Cardiac septum (tissue), 1 donor: ENCODE data around the gene DEFB112. TPM values are rescaled to one million over a fixed set of nuclear protein-coding genes. Genes with fewer than 3 reads are reported as not detected.

Source experiments
- DNase-seq: peaks from one replicate; pipeline ENCODE4 v3.0.0-alpha.2; 2020; ENCODE audit warnings: low spot score
- intact Hi-C: fragments of 100-400 bp; cut with DNase I; formaldehyde crosslinking; loops from one replicate; pipeline ENCODE4 v1.14.0; 2022
- long read RNA-seq: library from polyadenylated mRNA; unstranded; transcript quantifications from one replicate; pipeline ENCODE4 v2.0.0, GENCODE V29; 2021
- total RNA-seq: library from RNA; stranded (reverse); fragmentation: NEBNext Ultra II Directional; extraction: Animal tissue kit (Norgen Biotek cat#: 25700); gene quantifications from one replicate; pipeline ENCODE4 v1.2.1, GENCODE V29; 2021
- donor health status: DM: no; HTN: no; CAD: no.

Gene DEFB112
- not detected for total RNA-seq
- long read RNA-seq: 0 reads

GRCh38 chr6:50049829-50050228, at the start of gene DEFB112:
Gene DEFB112 (minus strand): TSS chr6:50049929. CDS start chr6:50049869, 60 bp downstream.
- intact Hi-C loops: no loop called here
- DNase-seq: no peak

DNA sequence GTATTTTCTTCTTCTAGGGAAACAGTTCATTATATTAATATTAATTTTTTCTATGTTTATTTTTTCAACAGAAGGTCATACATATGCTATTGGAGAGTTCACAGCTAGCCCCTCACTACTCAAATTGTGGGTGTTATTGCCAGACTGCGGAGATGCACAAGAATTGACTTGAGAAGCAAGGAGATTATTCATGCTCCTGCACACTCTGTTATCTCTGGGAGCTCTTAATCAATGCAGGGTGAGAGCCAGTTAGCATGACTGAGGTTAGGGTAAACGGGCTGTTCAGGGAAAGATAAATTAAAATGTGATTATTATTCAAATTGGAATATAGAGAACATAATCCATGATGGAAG, 48.9 kb upstream of the DEFB112 start:
- intact Hi-C loops: no loop called here
- no peak for DNase-seq

DNA sequence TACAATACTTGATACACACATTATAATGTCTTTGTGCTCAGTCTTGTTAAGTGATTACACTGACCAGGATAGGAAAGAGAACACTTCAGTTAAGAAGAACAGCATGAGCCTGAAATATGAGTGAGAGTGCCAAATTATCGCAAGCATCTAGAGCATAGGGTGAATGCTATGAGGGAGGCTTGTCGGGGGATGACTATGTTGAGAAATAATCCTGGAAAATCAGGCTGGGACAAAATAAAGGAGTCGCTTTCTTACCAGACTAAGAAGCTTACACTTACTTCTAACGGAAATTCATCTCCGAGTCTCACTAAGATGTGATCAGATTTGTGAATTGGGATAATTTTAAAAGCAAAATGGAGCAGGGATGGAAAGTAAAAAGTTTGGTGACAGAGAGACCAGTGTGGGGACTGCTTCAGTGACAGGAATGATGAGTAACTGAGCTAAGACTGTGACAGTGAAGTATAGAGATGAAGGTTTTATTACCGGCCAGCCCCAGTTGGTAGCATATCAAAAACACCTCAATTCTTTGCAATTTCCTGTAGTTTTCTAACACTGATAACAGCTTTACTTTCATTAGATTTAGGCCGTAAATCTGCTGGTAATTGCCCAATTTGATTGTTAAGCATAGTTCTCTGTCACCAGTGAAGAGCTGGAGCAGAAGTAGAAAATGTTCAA, 48.4 kb upstream of the DEFB112 start:
- intact Hi-C loops: no loop called here

GRCh38 chr6:50096296-50096695, 46.6 kb upstream of the DEFB112 start:
- no peak for DNase-seq
- intact Hi-C loops: no loop called here

More for the DNA sequence above, 48.4 kb upstream of the DEFB112 start:
- no peak for DNase-seq

DNA sequence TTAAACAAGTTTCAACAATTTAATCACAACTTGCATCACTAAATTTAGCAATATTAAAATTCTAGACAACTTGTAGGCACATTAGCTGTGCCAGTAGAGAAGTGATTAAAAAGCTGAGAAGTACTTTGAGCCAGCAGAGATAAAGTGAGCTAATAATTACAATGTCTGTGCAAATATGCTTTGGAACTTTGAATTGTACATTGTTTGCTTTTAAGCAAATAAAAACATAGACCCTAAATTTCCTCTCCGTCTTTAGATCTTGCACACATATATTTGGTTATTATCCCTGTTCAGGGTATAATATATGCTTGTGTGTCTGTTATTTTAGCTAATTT, 44.2 kb upstream of the DEFB112 start:
- intact Hi-C loops: no loop called here
- no peak for DNase-seq

- no peak for DNase-seq
- intact Hi-C loops: no loop called here
Observed at GRCh38 chr6:50093116-50093937, 43.6 kb upstream of the DEFB112 start.

DNA sequence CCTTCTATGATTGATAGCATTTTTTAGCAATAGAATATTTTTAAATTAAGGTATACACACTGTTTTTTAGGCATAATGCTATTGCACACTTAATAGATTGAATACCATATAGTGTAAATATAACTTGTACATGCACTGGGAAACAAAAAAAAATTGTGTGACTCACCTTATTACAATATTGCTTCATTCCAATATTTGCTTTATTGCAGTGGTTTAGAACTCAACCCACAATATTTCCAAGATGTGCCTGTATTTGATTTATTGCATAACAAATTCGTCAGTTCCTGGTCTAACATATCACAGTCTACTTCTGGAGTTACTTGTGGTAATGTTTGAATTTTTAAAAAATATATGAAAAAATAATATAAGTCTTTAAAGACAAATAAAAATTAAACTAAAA, 41.9 kb upstream of the DEFB112 start:
- no peak for DNase-seq
- intact Hi-C loops: no loop called here

GRCh38 chr6:50089911-50090310, 40.2 kb upstream of the DEFB112 start:
- intact Hi-C loops: no loop called here
- DNase-seq: no peak

DNA sequence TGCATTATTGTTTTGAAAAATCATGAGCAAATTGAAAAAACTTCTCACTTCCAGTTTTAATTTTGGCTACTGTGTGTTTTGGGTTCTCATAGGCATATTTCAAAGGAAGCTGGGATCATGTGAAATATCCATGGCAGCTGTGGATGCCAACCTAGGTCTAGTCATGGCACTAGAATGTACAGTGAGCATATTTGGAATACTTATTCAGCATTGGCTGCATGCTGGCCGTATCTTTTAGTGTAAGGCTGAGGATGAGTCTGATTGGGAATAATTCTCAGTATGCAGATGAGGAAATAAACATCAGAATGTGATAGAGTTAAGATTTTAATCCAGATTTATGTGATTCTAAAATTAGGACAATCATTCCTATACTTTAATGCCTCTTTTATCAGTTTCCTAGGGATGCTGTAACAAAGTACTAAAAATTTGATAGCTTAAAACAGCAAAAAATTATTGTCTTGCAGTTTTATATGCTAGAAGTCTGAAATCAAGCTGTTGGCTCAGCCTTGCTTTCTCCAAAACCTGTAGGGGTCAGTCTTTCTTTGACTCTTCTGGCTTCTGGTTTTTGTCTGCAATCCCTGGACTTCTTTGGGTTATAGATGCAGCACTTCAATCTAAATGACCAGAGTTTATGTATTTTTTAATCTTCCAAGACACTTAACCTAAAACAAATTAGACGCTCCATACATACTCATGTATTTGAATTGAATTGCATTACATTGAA, 37.7 kb upstream of the DEFB112 start:
- DNase-seq: no peak
- intact Hi-C loops: no loop called here

DNA sequence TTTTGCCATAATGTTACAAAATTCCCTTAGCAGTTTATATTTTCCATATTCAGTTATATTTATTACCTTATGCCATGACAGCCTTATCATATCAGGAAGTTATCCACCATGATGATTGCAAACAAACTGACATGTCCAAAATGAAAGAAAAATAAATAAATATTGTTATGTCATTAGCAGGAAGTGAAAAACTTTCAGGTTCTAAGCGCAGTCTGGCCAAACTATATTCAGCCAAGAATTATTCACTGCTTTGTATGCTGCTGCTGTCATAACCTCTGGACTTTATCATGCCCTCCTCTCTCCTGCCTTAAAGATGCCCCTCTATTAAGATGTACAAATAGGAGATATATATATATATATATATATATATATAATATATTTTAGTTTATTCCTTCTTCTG, 27.7 kb upstream of the DEFB112 start:
- DNase-seq: no peak
- intact Hi-C loops: no loop called here

GRCh38 chr6:50076431-50076830, 26.7 kb upstream of the DEFB112 start:
- no peak for DNase-seq
- intact Hi-C loops: no loop called here

DNA sequence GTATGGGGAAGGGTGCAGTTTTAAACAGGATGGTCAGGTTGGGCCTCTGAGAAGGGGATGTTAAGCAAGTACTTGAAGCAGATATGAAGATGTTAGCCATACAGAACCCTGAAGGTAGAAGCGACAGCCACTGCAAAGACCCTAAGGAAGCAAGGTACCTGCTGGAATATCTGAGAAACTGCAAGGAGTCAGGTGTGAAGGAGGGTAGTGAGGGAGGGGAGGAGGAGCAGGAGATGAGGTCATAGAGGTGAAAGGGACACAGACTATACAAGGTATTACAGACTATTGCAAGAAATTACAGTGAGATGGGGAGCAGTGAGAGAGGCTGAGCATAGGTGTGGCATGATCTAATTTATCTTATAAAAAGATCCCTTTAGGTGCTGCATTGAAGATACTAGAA, 22.2 kb upstream of the DEFB112 start:
- intact Hi-C loops: no loop called here
- DNase-seq: no peak

DNA sequence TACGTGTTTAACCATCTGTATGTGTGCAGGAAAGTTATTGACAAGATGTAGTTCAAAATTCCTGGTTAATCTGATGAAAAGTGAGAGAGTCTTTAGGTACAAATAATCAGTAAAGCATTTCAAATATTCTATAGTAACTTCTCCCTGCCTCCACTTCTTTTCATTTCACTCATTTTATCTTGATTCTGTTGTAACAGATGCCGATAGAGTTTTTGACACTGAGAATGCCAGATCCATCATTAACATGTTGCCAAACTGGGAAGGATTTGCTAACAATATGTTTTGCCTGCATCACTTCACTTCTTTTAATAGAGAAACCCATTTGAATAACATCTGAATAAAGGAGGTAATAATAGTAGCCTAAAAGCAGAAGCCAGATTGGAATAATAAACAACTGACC, 20.4 kb upstream of the DEFB112 start:
- intact Hi-C loops: no loop called here

GRCh38 chr6:50062051-50062450, 12.3 kb upstream of the DEFB112 start:
- intact Hi-C loops: no loop called here

More for the DNA sequence above, 20.4 kb upstream of the DEFB112 start:
- no peak for DNase-seq

GRCh38 chr6:50056242-50056641, 6.5 kb upstream of the DEFB112 start:
- intact Hi-C loops: no loop called here
- no peak for DNase-seq

More at GRCh38 chr6:50062051-50062450, 12.3 kb upstream of the DEFB112 start:
- no peak for DNase-seq

DNA sequence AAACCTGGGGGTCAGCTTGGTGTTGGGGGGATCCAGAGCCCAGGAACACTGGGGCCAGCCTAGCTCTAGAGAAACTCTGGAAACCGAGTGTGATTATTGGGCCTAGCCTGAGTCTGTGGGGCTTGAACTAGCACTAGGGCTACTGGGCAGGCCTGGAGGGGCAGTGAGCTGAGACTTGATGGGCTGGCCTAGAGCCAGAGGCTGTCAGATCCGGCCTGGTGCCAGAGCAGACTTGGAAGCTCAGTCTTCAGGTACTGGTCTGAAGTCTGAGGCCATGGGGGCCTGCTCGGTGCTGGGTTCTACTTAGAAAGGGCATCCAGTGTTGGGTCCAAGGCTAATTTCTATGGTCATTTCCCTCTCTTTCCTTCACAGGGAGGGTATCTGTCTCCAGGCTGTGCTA, 2.7 kb downstream of the DEFB112 start:
- intact Hi-C loops: no loop called here
- no peak for DNase-seq

GRCh38 chr6:50030777-50031562, 18.8 kb downstream of the DEFB112 start:
- intact Hi-C loops: no loop called here
- DNase-seq: no peak

DNA sequence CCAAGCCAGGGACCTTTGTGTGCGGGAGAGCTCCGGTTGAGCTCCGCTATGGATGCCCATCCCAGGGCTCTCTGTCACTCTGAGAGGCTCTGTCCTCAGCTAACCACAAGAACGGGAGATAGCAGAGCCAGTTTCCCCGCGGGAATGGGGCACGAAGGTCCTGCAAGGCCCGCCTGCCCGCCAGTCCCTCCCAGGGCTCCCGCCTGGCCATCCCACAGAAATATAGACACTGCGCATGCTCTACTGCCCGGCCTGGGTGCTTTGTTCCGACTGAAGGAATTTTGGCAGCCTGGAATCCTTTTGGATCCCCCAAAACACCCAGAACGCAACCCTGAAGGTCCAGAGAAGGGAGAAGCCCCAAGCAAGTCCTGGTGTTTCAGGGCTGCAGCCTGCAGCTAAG, 19.4 kb downstream of the DEFB112 start:
- DNase-seq: no peak
- intact Hi-C loops: no loop called here

DNA sequence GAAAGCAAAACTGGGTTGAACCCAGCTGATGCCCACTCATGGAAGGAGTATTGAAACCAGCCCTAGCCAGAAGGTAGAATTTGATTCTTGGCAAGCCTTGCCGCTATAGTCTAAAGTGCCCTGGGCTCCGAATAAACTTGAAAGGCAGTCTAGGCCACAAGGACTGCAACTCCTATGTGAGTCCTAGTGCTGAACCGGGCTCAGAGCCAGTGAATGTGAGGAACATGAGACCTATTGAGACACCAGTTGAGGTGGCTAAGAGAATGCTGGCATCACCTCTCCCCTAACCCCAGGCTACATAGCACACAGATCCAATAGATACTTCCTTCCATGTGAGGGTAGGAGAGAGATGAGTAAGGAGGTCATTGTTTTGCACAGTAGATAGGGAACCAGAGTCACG, 24.5 kb downstream of the DEFB112 start:
- intact Hi-C loops: no loop called here
- DNase-seq: no peak

DNA sequence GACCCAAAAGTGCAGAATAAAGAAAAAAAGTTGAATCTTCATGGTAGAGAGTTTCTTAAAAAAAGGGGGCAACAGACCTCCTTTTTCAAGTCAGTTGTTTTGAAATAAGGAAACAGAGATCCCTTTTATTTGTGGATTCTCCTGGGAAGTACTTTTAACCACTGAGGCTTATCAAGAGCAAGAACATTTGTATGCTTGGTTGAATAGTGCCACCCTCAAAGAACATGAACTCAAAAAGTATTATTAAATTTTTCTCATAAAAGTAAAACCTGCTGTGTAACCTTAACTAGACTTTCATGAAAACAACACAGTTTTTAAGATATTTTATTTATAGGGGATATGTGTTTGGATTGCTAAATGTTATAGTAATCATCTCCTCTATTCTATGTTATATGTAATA, 27.8 kb downstream of the DEFB112 start, which contains the start of gene DEFB110:
Gene DEFB110 (minus strand): TSS at position 101 of the 400 bp plus-strand sequence. CDS start 59 bp downstream, at position 42.
- DNase-seq: no peak
- intact Hi-C loops: no loop called here
